Ovary (tissue), 9 donors: Measurements from ENCODE around the gene STX3. TPM values are rescaled to one million over a fixed set of nuclear protein-coding genes. Genes with fewer than 3 reads are reported as not detected.

Source experiments
- DNase-seq, 5 donors: peaks; one replicate each; pipeline ENCODE4 v3.0.0-alpha.2; 2019 to 2020
- H3K27ac ChIP-seq, 2 donors: fragments of 200-600 bp; one replicate each; pipeline versions ENCODE4 v1.5.1 to v1.8.0; 2019 to 2022
- H3K27me3 ChIP-seq: fragments of 200-600 bp; one replicate; pipeline ENCODE4 v1.8.0; 2022
- H3K36me3 ChIP-seq: fragments of 200-600 bp; sonication (generic); one replicate; pipeline ENCODE4 v1.5.1; 2019
- H3K4me1 ChIP-seq: one replicate; pipeline ENCODE4 v1.8.1; 2013; ENCODE audit warnings: mild to moderate bottlenecking, moderate library complexity; ENCODE audit not compliant: insufficient read depth
- H3K4me3 ChIP-seq: fragments of 200-600 bp; sonication (generic); one replicate; pipeline ENCODE4 v1.5.1; 2017
- H3K9me3 ChIP-seq, 2 donors: fragments of 200-600 bp in 1 of 2; sonication (generic) in 1 of 2; one replicate each; pipeline versions ENCODE4 v1.5.1 to v1.8.1; 2013 to 2019; ENCODE audit warnings: mild to moderate bottlenecking in 1 of 2, moderate library complexity in 1 of 2
- EP300 ChIP-seq: sonication (generic); formaldehyde crosslinking; IDR thresholded peaks from one replicate; pipeline ENCODE4 v1.6.1; 2017; ENCODE audit warnings: antibody characterized with exemption
- POLR2A ChIP-seq: fragments of 450-650 bp; IDR thresholded peaks from one replicate; pipeline ENCODE4 v1.6.1; 2017; ENCODE audit warnings: antibody characterized with exemption, mild to moderate bottlenecking, moderate library complexity
- WGBS, 3 donors: extraction: QIAGEN DNeasy Blood & Tissue Kit in 1 of 3; methylation state at CpG; one replicate each; pipeline versions ENCODE4 v1.1.5 to v1.1.7; 2013 to 2017; 5-methylcytosine and 5-hydroxymethylcytosine counted together
- intact Hi-C, 4 donors: fragments of 100-400 bp; cut with DNase I; formaldehyde crosslinking; loops; one replicate each; pipeline versions ENCODE4 v1.11.0 to v1.15.1; 2022 to 2023
- polyA plus RNA-seq, 2 donors: library from polyadenylated mRNA; stranded (reverse); fragments of 200-250 nt in 1 of 2; fragments of 350-450 nt in 1 of 2; fragmentation: Illumina TruSeq in 1 of 2; extraction: RNeasy Lipid Tissue Mini Kit (QIAGEN cat#74804) in 1 of 2; gene quantifications; one replicate each; pipeline ENCODE4 v1.2.3, GENCODE V29; 2013 to 2014
- total RNA-seq, 7 donors: library from RNA; depleted of rRNA in 2 of 7; stranded (reverse); fragments of >200 nt in 2 of 7; fragmentation: NEBNext Ultra II Directional in 3 of 7; extraction: Animal tissue kit (Norgen Biotek cat#: 25700) in 3 of 7; gene quantifications; one replicate each; pipeline versions ENCODE4 v1.1.0 to v1.2.4, GENCODE V29; 2016 to 2023
- TF ChIP-seq, protein P1 (sequence below), 3 donors: fragments of 450-650 bp in 2 of 3; fragments of 200-600 bp in 1 of 3; IDR thresholded peaks; one replicate each; pipeline versions ENCODE4 v1.5.1 to v1.8.0; 2016 to 2022; ENCODE audit warnings: antibody characterized with exemption in 3 of 3, mild to moderate bottlenecking in 1 of 3
- donor health status: DM: no; HTN: no; CAD: no; lungs with moderate emphysema.
- donor health status: DM: no; HTN: no; CAD: no.
- donor health status: Bipolar disorder and iron deficiency.
- donor health status: DM: yes; HTN: yes; CAD: no.
- donor health status: DM: no; HTN: no; CAD: no.
- donor health status: DM: yes; HTN: yes; CAD: no.

STX3 gene
- total and polyA plus RNA-seq, 9 donors: 13.3 to 29.4 (median 16.2) TPM

DNA sequence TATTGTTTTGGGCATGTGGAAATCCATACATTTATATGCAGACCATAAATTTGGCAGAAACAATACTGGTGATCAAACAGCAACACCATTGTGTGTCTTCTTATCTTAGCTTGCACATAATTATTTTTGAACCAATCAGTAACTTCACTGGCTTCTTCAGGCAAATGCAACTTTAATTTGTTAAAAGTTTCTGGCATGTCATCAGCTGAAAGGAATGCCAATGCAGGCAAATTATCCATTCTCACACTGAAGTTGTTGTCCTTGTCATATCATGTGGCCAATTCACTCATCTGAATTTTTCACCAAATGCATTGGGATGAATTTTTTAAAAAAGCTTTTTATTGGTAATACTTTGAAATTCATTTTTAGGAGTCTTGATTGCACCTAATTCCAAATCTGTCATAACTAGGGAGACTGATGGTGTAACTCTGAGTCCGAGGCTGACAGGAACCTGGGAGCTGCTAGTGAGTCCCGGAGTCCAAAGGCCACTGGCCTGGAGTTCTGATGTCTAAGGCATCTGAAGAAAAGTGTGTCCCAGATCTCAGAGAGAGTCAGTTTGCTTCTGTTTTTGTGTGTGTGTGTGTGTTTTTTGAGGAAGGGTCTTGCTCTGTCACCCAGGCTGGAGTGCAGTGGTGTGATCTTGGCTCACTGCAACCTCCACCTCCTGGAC lies 24.1 kb upstream of the STX3 start:
- no peak overlapping the region for H3K27ac ChIP-seq
- no peak overlapping the region for H3K4me3 ChIP-seq
- H3K4me1 ChIP-seq: no peaks in the 10 kb centered on the region
- intact Hi-C loops: no loop called here
- no peaks in the 10 kb centered on the region for H3K27me3 ChIP-seq
- 76 to 91% (median 81%) methylated on average over 2 of the region's 2 CpGs for WGBS, 3 donors
- no peak for TF ChIP-seq EP300
- no peak for TF ChIP-seq POLR2A
- TF ChIP-seq, protein P1, sequence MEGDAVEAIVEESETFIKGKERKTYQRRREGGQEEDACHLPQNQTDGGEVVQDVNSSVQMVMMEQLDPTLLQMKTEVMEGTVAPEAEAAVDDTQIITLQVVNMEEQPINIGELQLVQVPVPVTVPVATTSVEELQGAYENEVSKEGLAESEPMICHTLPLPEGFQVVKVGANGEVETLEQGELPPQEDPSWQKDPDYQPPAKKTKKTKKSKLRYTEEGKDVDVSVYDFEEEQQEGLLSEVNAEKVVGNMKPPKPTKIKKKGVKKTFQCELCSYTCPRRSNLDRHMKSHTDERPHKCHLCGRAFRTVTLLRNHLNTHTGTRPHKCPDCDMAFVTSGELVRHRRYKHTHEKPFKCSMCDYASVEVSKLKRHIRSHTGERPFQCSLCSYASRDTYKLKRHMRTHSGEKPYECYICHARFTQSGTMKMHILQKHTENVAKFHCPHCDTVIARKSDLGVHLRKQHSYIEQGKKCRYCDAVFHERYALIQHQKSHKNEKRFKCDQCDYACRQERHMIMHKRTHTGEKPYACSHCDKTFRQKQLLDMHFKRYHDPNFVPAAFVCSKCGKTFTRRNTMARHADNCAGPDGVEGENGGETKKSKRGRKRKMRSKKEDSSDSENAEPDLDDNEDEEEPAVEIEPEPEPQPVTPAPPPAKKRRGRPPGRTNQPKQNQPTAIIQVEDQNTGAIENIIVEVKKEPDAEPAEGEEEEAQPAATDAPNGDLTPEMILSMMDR (IDR thresholded peaks at IDR 0.05): no peak
- H3K9me3 ChIP-seq: no peaks in the 10 kb centered on the region
- H3K36me3 ChIP-seq: no peaks in the 10 kb centered on the region
- no peak for DNase-seq

DNA sequence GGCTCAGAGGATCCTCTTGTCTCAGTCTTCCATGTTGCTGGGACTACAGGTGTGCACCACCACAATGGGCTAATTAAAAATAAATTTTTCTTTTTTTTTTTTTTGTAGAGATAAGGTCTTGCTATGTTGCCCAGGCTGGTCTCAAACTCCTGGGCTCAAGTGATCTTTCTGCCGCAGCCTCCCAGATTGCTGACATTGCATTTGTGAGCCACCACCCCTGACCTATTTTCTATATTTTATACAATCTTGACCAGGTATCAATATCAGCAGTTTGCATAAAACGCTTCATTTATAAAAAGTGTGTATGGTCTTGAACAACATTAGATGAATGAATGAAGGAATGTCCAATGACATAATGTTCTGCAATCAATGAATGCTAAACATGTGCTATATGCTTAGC lies 9.1 kb upstream of the STX3 start:
- WGBS, 3 donors: 83 to 93% (median 87%) methylated on average over 2 of the region's 2 CpGs
- Histone ChIP-seq H3K9me3 (no peaks in the 10 kb centered on the region), H3K27me3 (no peaks in the 10 kb centered on the region), H3K4me1 (no peaks in the 10 kb centered on the region), H3K36me3 (no peaks in the 10 kb centered on the region), H3K27ac (no peak overlapping the region), H3K4me3 (no peak overlapping the region)
- DNase-seq: no peak
- intact Hi-C loops: no loop called here
- TF ChIP-seq EP300: no peak
- TF ChIP-seq, protein P1 (IDR thresholded peaks at IDR 0.05): no peak
- TF ChIP-seq POLR2A: no peak

DNA sequence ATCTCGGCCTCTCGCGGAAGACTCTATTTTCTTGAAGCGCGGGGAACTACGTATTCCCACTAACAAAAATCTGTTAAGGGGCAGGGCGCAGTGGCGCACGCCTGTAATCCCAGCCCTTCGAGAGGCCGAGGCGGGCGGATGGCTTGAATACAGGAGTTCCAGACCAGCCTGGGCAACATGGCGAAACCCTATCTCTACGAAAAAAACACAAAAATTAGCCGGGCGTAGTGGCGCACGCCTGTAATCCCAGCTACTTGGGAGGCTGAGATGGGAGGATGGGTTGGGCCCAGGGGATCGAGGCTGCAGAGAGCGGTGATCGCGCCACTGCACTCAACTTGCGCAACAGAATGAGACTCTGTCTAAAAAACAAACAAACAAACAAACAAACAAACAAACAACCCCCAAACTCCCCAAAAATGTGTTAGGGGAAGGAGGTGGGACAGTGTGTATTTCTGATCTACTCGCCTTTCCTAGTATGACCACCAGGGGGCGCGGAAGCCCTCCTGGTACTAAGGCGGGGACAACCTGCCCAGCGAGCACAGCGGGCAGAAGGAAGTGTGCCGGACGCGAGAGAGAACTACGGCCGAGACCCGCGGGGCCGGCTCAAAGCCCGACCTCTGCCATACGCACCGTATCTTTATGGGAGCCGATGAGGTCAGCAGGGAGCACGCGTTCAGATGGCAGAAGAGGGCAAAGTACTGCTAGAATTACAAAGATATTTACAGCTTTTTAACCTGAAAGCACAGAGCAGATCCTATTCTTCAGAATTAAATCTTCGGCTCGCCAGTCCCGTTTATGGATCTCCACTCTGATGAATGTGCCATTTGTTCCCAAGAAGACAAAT lies 1.3 kb upstream of the STX3 start:
- Histone ChIP-seq H3K27ac (peak overlapping the region in 1 of 2 donors; percentile 95), H3K4me3 (peak overlapping the region; percentile 73), H3K36me3 (no peaks in the 10 kb centered on the region), H3K4me1 (peaks cover 6% of the 10 kb centered on the region), H3K9me3 (no peaks in the 10 kb centered on the region), H3K27me3 (no peaks in the 10 kb centered on the region)
- WGBS, 3 donors: 28 to 32% (median 31%) methylated on average over 47 of the region's 47 CpGs
- intact Hi-C loops: loop anchor here (2.0 to 10.0 kb wide), 3 partner anchors 48 to 51 kb away; no protein-coding TSS in a partner anchor
- no peak for TF ChIP-seq POLR2A
- TF ChIP-seq, protein P1 (IDR thresholded peaks at IDR 0.05): peak; percentile 79 to 98 (median 86)
- DNase-seq: peak; percentile 82 to 91 (median 87)

DNA sequence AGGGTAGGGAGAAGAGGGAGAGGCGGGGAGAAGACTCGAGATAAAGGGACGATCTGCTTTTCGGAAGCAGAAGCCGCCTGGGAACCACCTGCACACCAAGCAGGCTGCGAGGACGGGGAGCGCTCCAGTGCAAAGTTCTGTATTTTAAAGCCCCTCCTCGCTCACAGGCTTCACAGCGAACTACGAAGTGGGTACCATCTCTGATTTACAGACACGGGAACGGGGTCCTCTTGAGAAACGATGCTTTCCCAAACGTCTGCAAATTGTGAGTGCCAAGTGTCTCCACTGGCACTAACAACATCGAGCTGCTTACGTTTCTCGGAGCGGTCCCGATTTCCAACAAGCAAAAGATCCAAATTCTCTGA lies 700 bp upstream of the STX3 start:
- Histone ChIP-seq H3K4me3 (peak overlapping the region; percentile 73), H3K27me3 (no peaks in the 10 kb centered on the region), H3K36me3 (no peaks in the 10 kb centered on the region), H3K27ac (peak overlapping the region in 1 of 2 donors; percentile 95), H3K9me3 (no peaks in the 10 kb centered on the region), H3K4me1 (peaks cover 6% of the 10 kb centered on the region)
- no peak for TF ChIP-seq POLR2A
- TF ChIP-seq EP300: no peak
- TF ChIP-seq, protein P1 (IDR thresholded peaks at IDR 0.05): no peak
- 0 to 1% (median 0%) methylated on average over 20 of the region's 20 CpGs for WGBS, 3 donors
- DNase-seq: peak in 2 of 5 donors; percentile 12 to 23
- intact Hi-C loops: loop anchor here (2.0 to 10.0 kb wide), 3 partner anchors 48 to 50 kb away; no protein-coding TSS in a partner anchor
